HL-60 (cell line): ENCODE results near the gene SMYD2.

Experiments used
- CTCF ChIP-seq: IDR thresholded peaks from one replicate; pipeline ENCODE4 v1.5.1; 2011; ENCODE audit warnings: low read length, control low read depth, inconsistent platforms; ENCODE audit not compliant: insufficient read depth
- REST ChIP-seq: IDR thresholded peaks from 2 replicates; pipeline ENCODE4 v1.6.1; 2012; ENCODE audit warnings: low read depth; ENCODE audit not compliant: insufficient replicate concordance

DNA sequence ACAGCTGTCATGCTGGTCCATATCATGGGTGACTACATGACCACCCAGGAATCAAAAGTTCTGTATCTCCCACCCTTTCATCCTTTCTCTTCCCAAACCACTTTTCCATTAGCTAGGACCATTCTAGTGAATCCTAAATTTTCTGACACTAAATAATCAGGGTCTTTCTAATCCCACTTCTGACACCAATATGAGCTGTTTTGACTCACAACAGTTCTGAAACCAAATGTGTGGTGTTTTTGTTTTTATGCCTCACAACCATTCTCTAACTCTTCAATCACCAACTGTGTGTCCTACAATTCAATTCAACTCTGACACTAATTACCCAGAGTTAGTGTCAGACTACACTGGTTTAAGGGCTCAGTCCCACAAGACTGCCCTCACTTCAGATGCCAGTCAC, 63.9 kb downstream of the SMYD2 start:
- TF ChIP-seq CTCF: no peak
- no peak for TF ChIP-seq REST
